Measurements from ENCODE around the gene CBX8.

CBX8 gene

GRCh38 chr17:79790805-79791734, 5.8 kb downstream of the CBX8 start:
- DNase-seq = no peak

GRCh38 chr17:79789943-79790804, 6.7 kb downstream of the CBX8 start:
- no peak for DNase-seq

- DNase-seq = no peak
These were observed 7.6 kb downstream of the CBX8 start for GRCh38 chr17:79788989-79789942.

GRCh38 chr17:79788455-79788854, 8.4 kb downstream of the CBX8 start:
- no peak for DNase-seq

- DNase-seq = no peak
These were observed 9.8 kb downstream of the CBX8 start for GRCh38 chr17:79786930-79787643.

GRCh38 chr17:79785900-79786810, 10.7 kb downstream of the CBX8 start:
- DNase-seq = no peak

GRCh38 chr17:79785017-79785899, 11.6 kb downstream of the CBX8 start:
- DNase-seq = no peak

GRCh38 chr17:79784353-79785016, 12.4 kb downstream of the CBX8 start:
- DNase-seq = no peak

- DNase-seq = no peak
These were observed 13.0 kb downstream of the CBX8 start for GRCh38 chr17:79783891-79784290.

- DNase-seq = no peak
These were observed 14.9 kb downstream of the CBX8 start for GRCh38 chr17:79781736-79782575.

- no peak for DNase-seq
These were observed 15.7 kb downstream of the CBX8 start for GRCh38 chr17:79781012-79781650.

- no peak for DNase-seq
These were observed 17.1 kb downstream of the CBX8 start for GRCh38 chr17:79779661-79780365.

GRCh38 chr17:79779084-79779529, 17.8 kb downstream of the CBX8 start:
- no peak for DNase-seq

- DNase-seq = no peak
These were observed 18.3 kb downstream of the CBX8 start for GRCh38 chr17:79778504-79779083.

- DNase-seq = peak; percentile 77
These were observed 18.9 kb downstream of the CBX8 start, which contains the start of gene CBX2 for GRCh38 chr17:79777894-79778503. Gene CBX2 (plus strand): TSS chr17:79778148. CDS start chr17:79778236, 88 bp downstream.
